ENCODE data around the gene FKBP14.

Gene FKBP14

DNA sequence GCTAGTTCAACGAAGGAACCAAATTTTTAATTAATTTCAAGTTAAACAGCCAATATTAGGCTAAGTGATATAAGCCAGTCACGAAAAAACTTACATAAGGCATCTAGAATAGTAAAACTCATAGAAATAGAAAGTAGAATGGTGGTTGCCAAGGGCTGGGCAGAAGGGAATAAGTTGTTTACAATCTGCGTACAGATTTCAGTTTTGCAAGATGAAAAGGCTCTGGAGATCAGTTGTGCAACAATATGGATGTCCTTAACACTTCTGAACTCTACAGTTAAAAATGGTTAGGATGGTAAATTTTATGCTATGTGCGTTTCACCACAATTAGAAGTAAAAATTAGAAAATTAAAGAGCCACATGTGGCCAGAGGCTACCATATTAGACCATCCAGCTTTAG, 50.2 kb downstream of the FKBP14 start:
- TF ChIP-seq, protein P1, sequence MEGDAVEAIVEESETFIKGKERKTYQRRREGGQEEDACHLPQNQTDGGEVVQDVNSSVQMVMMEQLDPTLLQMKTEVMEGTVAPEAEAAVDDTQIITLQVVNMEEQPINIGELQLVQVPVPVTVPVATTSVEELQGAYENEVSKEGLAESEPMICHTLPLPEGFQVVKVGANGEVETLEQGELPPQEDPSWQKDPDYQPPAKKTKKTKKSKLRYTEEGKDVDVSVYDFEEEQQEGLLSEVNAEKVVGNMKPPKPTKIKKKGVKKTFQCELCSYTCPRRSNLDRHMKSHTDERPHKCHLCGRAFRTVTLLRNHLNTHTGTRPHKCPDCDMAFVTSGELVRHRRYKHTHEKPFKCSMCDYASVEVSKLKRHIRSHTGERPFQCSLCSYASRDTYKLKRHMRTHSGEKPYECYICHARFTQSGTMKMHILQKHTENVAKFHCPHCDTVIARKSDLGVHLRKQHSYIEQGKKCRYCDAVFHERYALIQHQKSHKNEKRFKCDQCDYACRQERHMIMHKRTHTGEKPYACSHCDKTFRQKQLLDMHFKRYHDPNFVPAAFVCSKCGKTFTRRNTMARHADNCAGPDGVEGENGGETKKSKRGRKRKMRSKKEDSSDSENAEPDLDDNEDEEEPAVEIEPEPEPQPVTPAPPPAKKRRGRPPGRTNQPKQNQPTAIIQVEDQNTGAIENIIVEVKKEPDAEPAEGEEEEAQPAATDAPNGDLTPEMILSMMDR (conservative IDR thresholded peaks at IDR 0.05; ENCODE audit: low read length), result no peak
- DNase-seq (ENCODE audit: low read depth), result peak; percentile 42
- H3K4me3 ChIP-seq (ENCODE audit: low read length), result peak overlapping the region; percentile 4; the same call in 1 of the 2 replicates

DNA sequence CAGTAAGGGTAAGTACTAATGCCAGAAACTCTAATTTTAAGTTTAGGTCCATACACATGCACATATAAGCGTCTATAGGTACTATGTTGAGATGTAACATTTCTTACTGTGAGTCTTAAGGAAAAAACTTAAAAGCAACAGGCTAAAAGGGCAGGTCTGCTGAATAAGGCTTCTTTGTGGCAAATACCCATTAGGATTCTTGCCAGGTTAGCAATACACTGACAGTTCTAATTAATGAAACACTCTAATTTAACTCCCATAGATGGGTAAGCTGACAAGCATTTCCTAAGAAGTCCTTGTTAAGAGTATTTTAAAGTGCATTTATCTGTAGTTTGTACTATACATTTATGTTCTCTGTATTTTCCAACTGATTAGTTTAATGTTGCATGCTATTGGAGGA, 50.9 kb downstream of the FKBP14 start:
- H3K4me3 ChIP-seq (ENCODE audit: low read length), result no peak overlapping the region
- DNase-seq (ENCODE audit: low read depth), result no peak
- TF ChIP-seq, protein P1 (conservative IDR thresholded peaks at IDR 0.05; ENCODE audit: low read length), result no peak

- H3K4me3 ChIP-seq (ENCODE audit: low read length), result no peak overlapping the region
- DNase-seq (ENCODE audit: low read depth), result no peak
- TF ChIP-seq, protein P1 (conservative IDR thresholded peaks at IDR 0.05; ENCODE audit: low read length), result no peak
Observed at GRCh38 chr7:29974286-29974685, 52.2 kb downstream of the FKBP14 start.

- no peak for DNase-seq (ENCODE audit: low read depth)
- TF ChIP-seq, protein P1 (conservative IDR thresholded peaks at IDR 0.05; ENCODE audit: low read length), result no peak
Observed at GRCh38 chr7:29972315-29972669, 54.2 kb downstream of the FKBP14 start.

DNA sequence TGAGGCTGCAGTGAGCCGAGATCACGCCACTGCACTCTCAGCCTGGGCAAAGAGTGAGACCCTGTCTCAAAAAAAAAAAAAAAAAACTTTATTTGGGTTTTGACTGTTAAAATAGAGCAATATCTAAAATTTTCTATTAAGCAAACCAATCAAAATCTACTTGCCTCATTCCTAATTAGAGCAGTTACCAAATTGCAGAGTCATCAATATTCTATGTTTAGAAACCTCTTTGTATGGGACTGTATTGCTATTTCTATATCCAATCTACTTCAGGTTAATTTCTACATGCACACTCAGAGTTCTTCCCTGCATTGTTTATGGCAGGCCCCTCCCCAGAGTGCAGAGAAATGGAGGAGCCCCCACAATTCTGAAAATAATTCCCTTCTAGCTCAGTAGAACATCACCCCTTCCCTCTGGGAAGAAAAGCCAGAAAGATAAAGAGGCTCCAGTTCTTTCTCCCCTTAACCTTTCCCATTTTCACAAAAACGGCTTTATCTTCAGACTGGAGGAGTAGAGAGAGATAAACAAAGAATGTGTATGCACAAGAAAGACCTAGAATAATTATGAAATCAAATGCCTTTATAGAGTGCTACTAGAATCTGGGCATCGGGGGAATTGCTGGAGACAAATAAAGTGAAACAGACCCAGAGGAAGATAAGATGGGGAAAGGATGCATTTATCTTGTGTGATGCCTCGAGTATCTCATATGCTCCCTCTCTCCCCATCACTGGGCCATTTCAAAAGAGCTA, 54.8 kb downstream of the FKBP14 start:
- DNase-seq (ENCODE audit: low read depth), result no peak
- H3K4me3 ChIP-seq (ENCODE audit: low read length), result no peak overlapping the region
- TF ChIP-seq, protein P1 (conservative IDR thresholded peaks at IDR 0.05; ENCODE audit: low read length), result no peak

More at GRCh38 chr7:29972315-29972669, 54.2 kb downstream of the FKBP14 start:
- no peak overlapping the region for H3K4me3 ChIP-seq (ENCODE audit: low read length)

DNA sequence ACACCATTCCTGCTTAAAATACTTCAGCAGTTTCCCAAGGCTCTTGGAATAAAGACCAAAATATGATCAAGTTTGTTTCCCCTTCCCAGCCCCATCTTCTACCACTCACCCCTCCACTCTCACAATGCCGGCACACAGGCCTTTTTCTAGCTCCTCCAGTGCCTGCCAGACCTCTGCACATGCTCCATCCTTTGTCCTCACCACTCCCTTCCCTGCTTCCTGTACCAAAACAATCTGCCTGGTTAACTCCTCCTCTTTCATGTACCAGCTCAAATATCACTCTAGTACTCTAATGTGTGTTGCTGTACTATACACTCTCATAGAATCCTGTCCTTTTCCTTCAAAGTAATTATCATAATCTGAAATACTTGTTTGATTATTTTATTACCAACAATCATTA, 56.3 kb downstream of the FKBP14 start:
- no peak for DNase-seq (ENCODE audit: low read depth)
- TF ChIP-seq, protein P1 (conservative IDR thresholded peaks at IDR 0.05; ENCODE audit: low read length), result no peak

GRCh38 chr7:29969738-29970137, 56.8 kb downstream of the FKBP14 start:
- TF ChIP-seq, protein P1 (conservative IDR thresholded peaks at IDR 0.05; ENCODE audit: low read length), result no peak
- H3K4me3 ChIP-seq (ENCODE audit: low read length), result no peak overlapping the region
- DNase-seq (ENCODE audit: low read depth), result no peak

More for the DNA sequence above, 56.3 kb downstream of the FKBP14 start:
- no peak overlapping the region for H3K4me3 ChIP-seq (ENCODE audit: low read length)

Measured in AG10803 (cell line).